ENCODE results near the gene EYS.

DNA sequence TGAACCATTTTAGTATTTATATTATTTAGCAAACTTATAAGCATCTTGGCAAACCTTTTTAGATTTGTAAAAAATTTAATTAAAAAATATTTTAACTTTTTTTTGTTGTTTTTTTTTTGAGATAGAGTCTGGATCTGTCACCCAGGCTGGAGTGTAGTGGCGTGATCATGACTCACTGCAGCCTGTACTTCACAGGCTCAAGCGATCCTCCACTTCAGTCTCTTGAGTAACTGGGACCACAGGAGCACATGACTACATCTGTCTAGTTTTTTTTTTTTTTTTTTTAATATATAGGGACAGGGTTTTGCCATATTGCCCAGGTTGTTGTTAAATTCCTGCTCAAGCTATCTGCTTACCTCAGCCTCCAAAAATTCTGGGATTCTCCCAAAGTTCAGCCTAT, 161.1 kb downstream of the EYS start:
- TF ChIP-seq, protein P1, sequence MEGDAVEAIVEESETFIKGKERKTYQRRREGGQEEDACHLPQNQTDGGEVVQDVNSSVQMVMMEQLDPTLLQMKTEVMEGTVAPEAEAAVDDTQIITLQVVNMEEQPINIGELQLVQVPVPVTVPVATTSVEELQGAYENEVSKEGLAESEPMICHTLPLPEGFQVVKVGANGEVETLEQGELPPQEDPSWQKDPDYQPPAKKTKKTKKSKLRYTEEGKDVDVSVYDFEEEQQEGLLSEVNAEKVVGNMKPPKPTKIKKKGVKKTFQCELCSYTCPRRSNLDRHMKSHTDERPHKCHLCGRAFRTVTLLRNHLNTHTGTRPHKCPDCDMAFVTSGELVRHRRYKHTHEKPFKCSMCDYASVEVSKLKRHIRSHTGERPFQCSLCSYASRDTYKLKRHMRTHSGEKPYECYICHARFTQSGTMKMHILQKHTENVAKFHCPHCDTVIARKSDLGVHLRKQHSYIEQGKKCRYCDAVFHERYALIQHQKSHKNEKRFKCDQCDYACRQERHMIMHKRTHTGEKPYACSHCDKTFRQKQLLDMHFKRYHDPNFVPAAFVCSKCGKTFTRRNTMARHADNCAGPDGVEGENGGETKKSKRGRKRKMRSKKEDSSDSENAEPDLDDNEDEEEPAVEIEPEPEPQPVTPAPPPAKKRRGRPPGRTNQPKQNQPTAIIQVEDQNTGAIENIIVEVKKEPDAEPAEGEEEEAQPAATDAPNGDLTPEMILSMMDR (IDR thresholded peaks at IDR 0.05; ENCODE audit: low read depth, low read length) = no peak
- TF ChIP-seq, protein P2, sequence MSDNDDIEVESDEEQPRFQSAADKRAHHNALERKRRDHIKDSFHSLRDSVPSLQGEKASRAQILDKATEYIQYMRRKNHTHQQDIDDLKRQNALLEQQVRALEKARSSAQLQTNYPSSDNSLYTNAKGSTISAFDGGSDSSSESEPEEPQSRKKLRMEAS (IDR thresholded peaks at IDR 0.05; ENCODE audit: low read depth, low read length) = no peak
